Mucosa of rectum (tissue), 2 donors: ENCODE data around the gene CAB39.

ENCODE experiments used
- H3K27ac ChIP-seq, 2 donors: one replicate each; pipeline ENCODE4 v1.7.0; 2013; ENCODE audit warnings: inconsistent platforms in 2 of 2, low read depth in 2 of 2, low read length in 2 of 2
- H3K27me3 ChIP-seq, 2 donors: one replicate each; pipeline ENCODE4 v1.7.0; 2013; ENCODE audit warnings: low read length in 2 of 2; ENCODE audit not compliant: control insufficient read depth in 2 of 2, insufficient read depth in 2 of 2
- H3K36me3 ChIP-seq, 2 donors: one replicate each; pipeline ENCODE4 v1.7.0; 2013; ENCODE audit warnings: low read length in 2 of 2; ENCODE audit not compliant: control insufficient read depth in 2 of 2, insufficient read depth in 2 of 2
- H3K4me1 ChIP-seq, 2 donors: one replicate each; pipeline ENCODE4 v1.7.0; 2013; ENCODE audit warnings: low read length in 2 of 2, mild to moderate bottlenecking in 1 of 2; ENCODE audit not compliant: control insufficient read depth in 2 of 2, insufficient read depth in 2 of 2
- H3K4me3 ChIP-seq, 2 donors: one replicate each; pipeline ENCODE4 v1.7.0; 2013; ENCODE audit warnings: low read length in 2 of 2
- H3K9ac ChIP-seq, 2 donors: one replicate each; pipeline ENCODE4 v1.7.0; 2013; ENCODE audit warnings: low read length in 2 of 2, low read depth in 1 of 2, mild to moderate bottlenecking in 1 of 2
- H3K9me3 ChIP-seq, 2 donors: one replicate each; pipeline ENCODE4 v1.7.0; 2013; ENCODE audit warnings: low read length in 2 of 2; ENCODE audit not compliant: control insufficient read depth in 2 of 2
- donor health status: healthy.
- donor health status: Normal muscosa, but diverticular disease.

Gene CAB39

DNA sequence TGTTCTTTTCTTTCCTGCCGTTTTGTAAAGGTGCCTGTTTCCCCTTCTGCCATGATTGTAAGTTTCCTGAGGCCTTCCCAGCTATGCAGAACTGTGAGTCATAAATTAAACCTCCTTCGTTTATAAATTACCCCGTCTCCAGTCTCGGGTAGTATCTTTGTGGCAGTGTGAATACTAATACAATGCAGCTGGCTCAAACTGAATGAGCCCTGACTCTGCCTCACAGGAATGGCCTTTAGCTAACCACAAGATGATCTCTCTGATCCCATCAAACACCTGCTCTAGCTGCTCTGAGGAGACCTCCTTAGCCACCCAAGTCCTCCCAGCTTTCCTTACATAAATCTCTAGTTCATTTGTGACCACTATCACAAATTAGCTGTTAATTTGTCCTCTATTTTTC is 41.5 kb upstream of the CAB39 start:
- H3K4me3 ChIP-seq: no peak overlapping the region
- H3K27ac ChIP-seq: no peak overlapping the region
- no peak overlapping the region for H3K9ac ChIP-seq
- peaks cover 16 to 27% of the 10 kb centered on the region in 2 donors for H3K4me1 ChIP-seq
- H3K27me3 ChIP-seq: no peaks in the 10 kb centered on the region
- H3K36me3 ChIP-seq: no peaks in the 10 kb centered on the region
- H3K9me3 ChIP-seq: no peaks in the 10 kb centered on the region

DNA sequence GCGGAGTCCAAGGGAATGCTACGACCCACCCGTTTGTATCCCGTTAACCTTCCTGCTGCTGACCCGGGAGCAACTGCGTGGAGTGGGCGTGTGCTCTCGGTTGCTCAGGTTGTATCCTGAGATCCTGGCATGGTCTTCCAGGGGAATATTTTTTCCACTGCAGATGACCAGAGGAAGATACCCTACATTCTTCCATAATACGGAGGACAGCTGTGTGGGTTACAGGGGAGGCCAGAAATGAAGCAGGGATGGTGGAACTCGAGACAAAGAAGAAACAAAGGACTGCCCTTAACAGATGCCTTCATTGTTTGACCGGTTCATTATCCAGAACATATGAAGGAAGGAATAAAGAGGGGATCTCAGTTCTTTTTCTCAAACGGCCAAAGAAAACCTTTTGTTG is 39.8 kb upstream of the CAB39 start:
- Histone ChIP-seq H3K4me3 (no peak overlapping the region), H3K27me3 (no peaks in the 10 kb centered on the region), H3K9ac (no peak overlapping the region), H3K9me3 (no peaks in the 10 kb centered on the region), H3K4me1 (peaks cover 7 to 14% of the 10 kb centered on the region in 2 donors), H3K27ac (no peak overlapping the region), H3K36me3 (no peaks in the 10 kb centered on the region)

DNA sequence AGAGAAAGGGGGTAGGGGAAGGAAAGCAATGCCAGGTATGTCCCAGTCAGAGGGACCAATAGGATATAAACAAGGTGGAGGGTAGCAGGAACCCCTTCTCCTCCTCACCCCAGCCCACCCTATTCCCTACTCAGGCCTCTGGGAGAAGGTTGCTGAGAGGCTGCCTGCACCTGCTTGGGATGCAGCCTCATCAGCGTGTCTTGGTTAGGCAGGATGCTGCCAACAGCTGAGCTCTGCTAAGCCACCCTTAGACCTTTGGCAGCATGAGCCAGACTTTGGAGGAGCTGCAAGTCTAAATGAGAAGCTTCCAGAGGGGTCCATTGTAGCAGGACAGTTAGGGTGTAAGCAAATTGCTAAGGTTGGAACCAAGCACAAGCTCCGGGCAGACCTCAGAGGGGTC is 38.2 kb upstream of the CAB39 start:
- H3K4me3 ChIP-seq: no peak overlapping the region
- H3K4me1 ChIP-seq: peaks cover 3 to 6% of the 10 kb centered on the region in 2 donors
- H3K36me3 ChIP-seq: no peaks in the 10 kb centered on the region
- no peak overlapping the region for H3K9ac ChIP-seq
- no peaks in the 10 kb centered on the region for H3K27me3 ChIP-seq
- no peak overlapping the region for H3K27ac ChIP-seq
- H3K9me3 ChIP-seq: no peaks in the 10 kb centered on the region

DNA sequence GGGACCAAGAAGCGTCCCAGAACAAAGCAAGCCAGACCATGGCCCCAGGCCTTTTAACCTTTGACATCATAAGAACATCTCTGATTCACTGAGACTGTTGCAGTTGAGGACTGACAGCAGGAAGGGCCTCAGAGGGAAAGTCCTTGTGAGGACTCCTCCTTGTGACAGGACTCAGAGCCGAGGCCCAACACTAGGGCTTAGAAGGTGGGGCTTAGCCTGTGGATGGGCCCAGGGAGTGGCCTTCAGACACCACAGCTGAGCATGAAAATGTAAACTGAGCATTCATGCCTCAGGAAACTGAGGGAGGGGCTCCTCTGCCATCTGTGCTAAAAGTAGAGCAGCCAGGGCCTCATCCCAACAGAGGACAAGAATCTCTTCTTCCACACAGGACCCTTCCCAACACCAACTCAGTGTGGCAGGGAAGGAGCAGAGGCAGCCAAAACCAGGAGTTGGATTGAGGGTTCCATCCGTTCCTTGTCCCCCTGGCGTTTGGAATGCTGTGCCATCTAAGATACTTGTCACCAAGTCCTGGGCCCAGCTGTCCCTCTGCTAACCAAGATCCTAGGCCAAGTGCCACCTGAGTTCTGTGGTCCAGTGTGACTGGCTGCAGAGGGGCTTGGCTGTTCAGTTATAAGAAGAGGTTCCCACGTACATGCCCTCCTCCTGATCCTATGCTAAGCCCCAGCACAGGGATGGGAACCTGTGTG is 37.5 kb upstream of the CAB39 start:
- Histone ChIP-seq H3K27ac (no peak overlapping the region), H3K9ac (no peak overlapping the region), H3K36me3 (no peaks in the 10 kb centered on the region), H3K27me3 (no peaks in the 10 kb centered on the region), H3K9me3 (no peaks in the 10 kb centered on the region), H3K4me1 (peaks cover 0 to 6% of the 10 kb centered on the region in 2 donors), H3K4me3 (no peak overlapping the region)

DNA sequence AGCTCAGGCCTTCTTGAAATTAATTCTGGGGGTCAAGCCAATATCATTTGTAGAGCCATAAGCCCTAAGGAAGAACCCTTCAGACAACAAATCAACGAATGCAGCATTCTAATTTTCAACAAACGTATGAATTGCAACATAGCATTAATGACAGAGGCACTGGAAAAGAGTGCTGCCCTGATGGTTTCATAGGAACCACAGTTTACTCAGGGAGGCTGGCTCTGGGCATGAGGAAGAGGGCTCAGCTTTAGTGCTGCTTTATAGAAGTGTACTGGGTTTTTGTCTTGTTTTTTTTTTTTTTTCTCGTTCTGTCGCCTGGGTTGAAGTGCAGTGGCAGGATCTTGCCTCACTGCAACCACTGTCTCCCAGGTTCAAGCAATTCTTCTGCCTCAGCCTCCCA is 36.1 kb upstream of the CAB39 start:
- H3K4me1 ChIP-seq: no peaks in the 10 kb centered on the region
- H3K9me3 ChIP-seq: no peaks in the 10 kb centered on the region
- H3K36me3 ChIP-seq: no peaks in the 10 kb centered on the region
- no peak overlapping the region for H3K27ac ChIP-seq
- H3K9ac ChIP-seq: no peak overlapping the region
- H3K27me3 ChIP-seq: no peaks in the 10 kb centered on the region
- H3K4me3 ChIP-seq: no peak overlapping the region

DNA sequence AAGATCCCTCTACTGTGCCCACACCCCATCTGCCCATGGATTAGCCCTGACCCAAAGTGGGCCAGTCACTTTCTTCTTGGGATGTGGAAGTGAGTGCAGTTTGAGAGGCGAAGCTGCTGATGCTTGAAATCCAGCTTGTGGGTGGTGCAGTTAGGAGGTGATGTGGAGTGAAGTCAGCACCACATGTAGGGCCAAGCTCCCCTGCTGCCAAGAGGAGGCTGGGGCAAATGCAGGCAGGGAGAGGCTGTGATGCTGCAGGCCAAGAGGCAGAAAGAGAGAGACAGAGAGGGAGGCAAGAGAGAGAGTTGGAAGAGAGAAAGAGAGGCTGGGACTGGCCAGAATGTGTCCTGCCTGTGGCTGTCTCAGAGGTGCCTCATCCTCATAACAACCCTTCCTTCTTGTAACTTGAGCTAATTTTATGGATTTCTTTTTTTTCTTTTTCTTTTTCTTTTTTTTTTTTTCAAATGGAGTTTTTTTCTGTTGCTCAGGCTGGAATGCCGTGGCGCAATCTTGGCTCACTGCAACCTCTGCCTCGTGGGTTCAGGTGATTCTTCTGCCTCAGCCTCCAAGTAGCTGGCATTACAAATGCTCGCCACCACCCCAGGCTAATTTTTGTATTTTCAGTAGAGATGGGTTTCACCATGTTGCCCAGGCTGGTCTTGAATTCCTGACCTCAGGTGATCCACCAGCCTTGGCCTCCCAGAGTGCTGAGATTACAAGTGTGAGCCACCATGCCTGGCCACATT is 35.3 kb upstream of the CAB39 start:
- no peaks in the 10 kb centered on the region for H3K36me3 ChIP-seq
- no peak overlapping the region for H3K27ac ChIP-seq
- H3K9me3 ChIP-seq: no peaks in the 10 kb centered on the region
- H3K4me3 ChIP-seq: no peak overlapping the region
- no peaks in the 10 kb centered on the region for H3K27me3 ChIP-seq
- no peaks in the 10 kb centered on the region for H3K4me1 ChIP-seq
- no peak overlapping the region for H3K9ac ChIP-seq

GRCh38 chr2:230678018-230678417 is 34.6 kb upstream of the CAB39 start:
- no peak overlapping the region for H3K27ac ChIP-seq
- no peaks in the 10 kb centered on the region for H3K4me1 ChIP-seq
- no peak overlapping the region for H3K9ac ChIP-seq
- no peaks in the 10 kb centered on the region for H3K36me3 ChIP-seq
- H3K9me3 ChIP-seq: no peaks in the 10 kb centered on the region
- H3K27me3 ChIP-seq: no peaks in the 10 kb centered on the region
- no peak overlapping the region for H3K4me3 ChIP-seq

DNA sequence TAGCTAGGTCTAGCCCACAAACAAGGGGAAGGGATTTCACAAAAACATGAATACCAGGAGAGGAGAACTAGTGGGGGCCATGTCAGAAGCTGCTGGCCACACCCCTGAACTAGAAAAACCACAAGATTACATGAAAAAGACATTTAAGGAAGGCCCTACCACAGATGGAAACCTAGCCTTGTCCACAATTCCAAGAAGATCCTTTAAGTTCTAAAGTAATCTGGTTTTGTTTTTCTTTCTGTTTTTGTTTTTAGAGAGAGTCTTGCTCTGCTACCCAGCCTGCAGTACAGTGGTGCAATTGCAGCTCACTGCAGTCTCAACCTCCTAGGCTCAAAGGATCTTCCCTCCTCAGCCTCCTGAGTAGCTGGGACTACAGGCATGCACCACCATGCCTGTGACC is 34.2 kb upstream of the CAB39 start:
- H3K4me3 ChIP-seq: no peak overlapping the region
- H3K27me3 ChIP-seq: no peaks in the 10 kb centered on the region

DNA sequence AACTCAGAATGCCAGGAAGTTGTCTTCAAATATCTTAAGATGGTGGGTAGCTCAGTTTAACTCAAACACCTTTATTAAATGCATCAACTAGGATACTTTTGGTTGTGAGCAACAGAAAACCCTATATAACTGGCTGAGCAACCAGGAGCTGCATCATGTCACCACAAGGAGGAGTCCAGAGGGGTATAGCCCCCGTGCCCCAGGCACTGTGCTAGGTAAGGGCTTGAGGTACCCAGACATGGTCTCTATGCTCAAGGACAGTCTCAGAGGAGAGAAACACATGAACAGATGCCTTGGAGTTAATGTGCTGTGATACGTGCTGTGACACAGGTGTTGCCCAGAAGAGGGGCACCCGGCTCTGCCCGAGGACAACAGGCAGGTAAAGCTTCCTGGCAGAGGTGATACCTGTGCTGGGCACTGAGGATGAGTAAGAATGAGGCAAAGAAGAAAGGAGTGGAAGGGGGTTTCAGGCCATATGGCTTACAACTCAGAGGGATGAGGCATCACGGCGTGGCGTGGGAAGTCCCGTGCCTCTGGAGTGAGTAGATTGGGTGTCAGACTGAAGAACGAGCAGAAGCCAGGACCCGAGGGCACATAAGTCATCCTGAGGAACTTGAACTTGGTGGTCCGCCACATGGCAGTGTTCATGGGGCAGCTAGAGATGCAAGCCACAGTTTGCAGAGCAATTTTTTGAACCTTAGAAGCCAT is 32.0 kb upstream of the CAB39 start:
- no peaks in the 10 kb centered on the region for H3K27me3 ChIP-seq
- no peaks in the 10 kb centered on the region for H3K36me3 ChIP-seq
- H3K27ac ChIP-seq: no peak overlapping the region
- no peak overlapping the region for H3K4me3 ChIP-seq
- H3K9ac ChIP-seq: no peak overlapping the region
- peaks cover 0 to 5% of the 10 kb centered on the region in 2 donors for H3K4me1 ChIP-seq
- no peaks in the 10 kb centered on the region for H3K9me3 ChIP-seq

More for the DNA sequence above, 34.2 kb upstream of the CAB39 start:
- Histone ChIP-seq H3K9me3 (no peaks in the 10 kb centered on the region), H3K4me1 (no peaks in the 10 kb centered on the region), H3K27ac (no peak overlapping the region), H3K36me3 (no peaks in the 10 kb centered on the region), H3K9ac (no peak overlapping the region)

DNA sequence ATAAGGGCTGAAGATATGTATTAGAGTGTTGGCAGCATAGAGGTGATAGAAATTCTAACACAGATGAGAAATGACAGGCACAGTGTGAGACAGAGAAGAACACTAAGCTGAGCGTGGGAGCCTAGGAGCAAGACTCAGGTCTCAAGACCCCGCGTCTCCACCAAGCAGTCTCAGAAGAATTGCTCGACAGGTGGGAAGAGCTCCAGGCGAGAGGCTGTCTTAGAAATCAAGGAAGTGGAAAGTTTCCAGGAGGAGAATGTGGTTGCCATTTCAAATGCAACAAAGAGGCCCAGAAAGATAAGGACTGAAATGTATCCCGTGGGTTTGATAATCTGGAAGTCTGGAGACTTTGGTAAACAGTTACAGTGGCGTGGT is 31.5 kb upstream of the CAB39 start:
- no peaks in the 10 kb centered on the region for H3K27me3 ChIP-seq
- no peak overlapping the region for H3K4me3 ChIP-seq
- H3K9ac ChIP-seq: no peak overlapping the region
- no peaks in the 10 kb centered on the region for H3K9me3 ChIP-seq
- peaks cover 0 to 5% of the 10 kb centered on the region in 2 donors for H3K4me1 ChIP-seq
- H3K36me3 ChIP-seq: no peaks in the 10 kb centered on the region
- H3K27ac ChIP-seq: no peak overlapping the region
